Psoas muscle (tissue), 8 donors: ENCODE measurements around the gene SULF2. TPM values are rescaled to one million over a fixed set of nuclear protein-coding genes. Genes with fewer than 3 reads are reported as not detected.

Source experiments
- ATAC-seq, 4 donors: fragments of 200-7000 bp; cut with Tn5 transposase; one replicate each; pipeline ENCODE4 v1.9.1; 2020; ENCODE audit warnings: moderate library complexity in 3 of 4, mild to moderate bottlenecking in 2 of 4
- DNase-seq, 2 donors: peaks; one replicate each; pipeline ENCODE4 v3.0.0-alpha.2; 2020
- H3K27ac ChIP-seq: fragments of 200-600 bp; one replicate; pipeline ENCODE4 v1.8.0; 2022
- H3K27me3 ChIP-seq, 3 donors: fragments of 200-600 bp in 1 of 3; one replicate each; pipeline versions ENCODE4 v1.6.1 to v1.8.0; 2013 to 2022; ENCODE audit warnings: low read length in 2 of 3, mild to moderate bottlenecking in 2 of 3, moderate library complexity in 1 of 3; ENCODE audit not compliant: insufficient read depth in 3 of 3
- H3K36me3 ChIP-seq, 2 donors: fragments of 200-600 bp in 1 of 2; one replicate each; pipeline versions ENCODE4 v1.6.1 to v1.8.0; 2013 to 2022; ENCODE audit warnings: low read depth in 1 of 2, mild to moderate bottlenecking in 1 of 2, moderate library complexity in 1 of 2; ENCODE audit not compliant: insufficient read depth in 1 of 2
- H3K4me1 ChIP-seq: fragments of 200-600 bp; one replicate; pipeline ENCODE4 v1.8.0; 2022
- H3K4me3 ChIP-seq: fragments of 200-600 bp; one replicate; pipeline ENCODE4 v1.8.0; 2022; ENCODE audit warnings: mild to moderate bottlenecking
- H3K9me3 ChIP-seq: fragments of 200-600 bp; one replicate; pipeline ENCODE4 v1.8.0; 2022
- CTCF ChIP-seq: fragments of 200-600 bp; IDR thresholded peaks from one replicate; pipeline ENCODE4 v1.8.0; 2022; ENCODE audit warnings: antibody characterized with exemption
- WGBS, 3 donors: extraction: QIAGEN DNeasy Blood & Tissue Kit; methylation state at CpG; one replicate each; pipeline versions ENCODE4 v1.1.6 to v1.1.7; 2013; 5-methylcytosine and 5-hydroxymethylcytosine counted together
- intact Hi-C, 2 donors: fragments of 100-400 bp; cut with DNase I; formaldehyde crosslinking; loops; one replicate each; pipeline versions ENCODE4 v1.11.0 to v1.14.2; 2022
- polyA plus RNA-seq, 3 donors: library from polyadenylated mRNA; stranded (reverse); fragments of 200-250 nt; gene quantifications; one replicate each; pipeline ENCODE4 v1.2.3, GENCODE V29; 2013
- total RNA-seq, 4 donors: library from RNA; stranded (reverse); fragmentation: NEBNext Ultra II Directional in 2 of 4; extraction: Animal tissue kit (Norgen Biotek cat#: 25700) in 2 of 4; gene quantifications; one replicate each; pipeline versions ENCODE4 v1.2.1 to v1.2.4, GENCODE V29; 2021 to 2023
- donor health status: healthy with polysubstance abuse.
- donor health status: DM: no; HTN: no; CAD: no; lungs with moderate emphysema.
- donor health status: Bipolar disorder and iron deficiency.
- donor health status: healthy.
- donor health status: DM: yes; HTN: yes; CAD: no.
- donor health status: DM: no; HTN: no; CAD: no.
- donor health status: DM: no; HTN: no; CAD: no.
- donor health status: DM: yes; HTN: yes; CAD: no.

Gene SULF2
- total and polyA plus RNA-seq, 7 donors: 5.3 to 23.3 (median 11.6) TPM

GRCh38 chr20:47814632-47815415 is 29.5 kb upstream of the SULF2 start:
- Histone ChIP-seq H3K9me3 (peaks cover 9% of the 10 kb centered on the region), H3K36me3 (no peaks in the 10 kb centered on the region), H3K4me1 (no peaks in the 10 kb centered on the region), H3K27me3 (peaks cover 0 to 10% (median 7%) of the 10 kb centered on the region in 3 donors), H3K27ac (no peak overlapping the region), H3K4me3 (no peak overlapping the region)
- no peak for TF ChIP-seq CTCF
- ATAC-seq: no peak
- WGBS, 3 donors: 58 to 73% (median 65%) methylated on average over 4 of the region's 4 CpGs
- intact Hi-C loops: no loop called here
- DNase-seq: no peak

- Histone ChIP-seq H3K9me3 (peaks cover 9% of the 10 kb centered on the region), H3K36me3 (no peaks in the 10 kb centered on the region), H3K27me3 (peaks cover 0 to 5% (median 3%) of the 10 kb centered on the region in 3 donors), H3K27ac (no peak overlapping the region), H3K4me1 (no peaks in the 10 kb centered on the region), H3K4me3 (no peak overlapping the region)
- ATAC-seq (no peak), DNase-seq (no peak)
- intact Hi-C loops: no loop called here
- 39 to 43% (median 43%) methylated on average over 18 of the region's 18 CpGs for WGBS, 3 donors
- TF ChIP-seq CTCF: no peak
Observed at GRCh38 chr20:47810721-47811347, 25.6 kb upstream of the SULF2 start.

- H3K4me3 ChIP-seq: no peak overlapping the region
- H3K27me3 ChIP-seq: peaks cover 0 to 9% (median 3%) of the 10 kb centered on the region in 3 donors
- no peak for TF ChIP-seq CTCF
- DNase-seq (no peak), ATAC-seq (no peak)
- peaks cover 9% of the 10 kb centered on the region for H3K9me3 ChIP-seq
- H3K4me1 ChIP-seq: no peaks in the 10 kb centered on the region
- intact Hi-C loops: no loop called here
- 33 to 42% (median 35%) methylated on average over 6 of the region's 6 CpGs for WGBS, 3 donors
- no peak overlapping the region for H3K27ac ChIP-seq
- H3K36me3 ChIP-seq: no peaks in the 10 kb centered on the region
Observed at GRCh38 chr20:47810116-47810677, 24.9 kb upstream of the SULF2 start.

GRCh38 chr20:47809161-47809960 is 24.1 kb upstream of the SULF2 start:
- no peaks in the 10 kb centered on the region for H3K36me3 ChIP-seq
- H3K4me1 ChIP-seq: no peaks in the 10 kb centered on the region
- DNase-seq (no peak), ATAC-seq (no peak)
- no peak overlapping the region for H3K27ac ChIP-seq
- H3K27me3 ChIP-seq: peaks cover 0 to 9% (median 2%) of the 10 kb centered on the region in 3 donors
- intact Hi-C loops: no loop called here
- TF ChIP-seq CTCF: no peak
- peaks cover 9% of the 10 kb centered on the region for H3K9me3 ChIP-seq
- no peak overlapping the region for H3K4me3 ChIP-seq
- 74 to 85% (median 76%) methylated on average over 15 of the region's 15 CpGs for WGBS, 3 donors
